VCaP (cell line): ENCODE measurements around the gene ATG16L2.
"Not testable (repeated sequence)": the region's sequence is repeated elsewhere in the genome, so short reads cannot be mapped to it uniquely, and the experiment has no call there.

Experiments
- H3K27ac ChIP-seq: fragments of 450-650 bp; 2 replicates; pipeline ENCODE4 v1.5.1; 2017
- CTCF ChIP-seq: fragments of 450-650 bp; conservative IDR thresholded peaks from 2 replicates; pipeline ENCODE4 v1.5.1; 2017; ENCODE audit warnings: mild to moderate bottlenecking, moderate library complexity

ATG16L2 gene

GRCh38 chr11:72850832-72851231 lies 36.6 kb downstream of the ATG16L2 start:
- no peak for TF ChIP-seq CTCF

GRCh38 chr11:72851726-72852125 lies 37.5 kb downstream of the ATG16L2 start:
- TF ChIP-seq CTCF = no peak
- no peak overlapping the region for H3K27ac ChIP-seq

More at GRCh38 chr11:72850832-72851231, 36.6 kb downstream of the ATG16L2 start:
- H3K27ac ChIP-seq = no peak overlapping the region

- no peak for TF ChIP-seq CTCF
- no peak overlapping the region for H3K27ac ChIP-seq
Observed at GRCh38 chr11:72856065-72856464, 41.9 kb downstream of the ATG16L2 start.

DNA sequence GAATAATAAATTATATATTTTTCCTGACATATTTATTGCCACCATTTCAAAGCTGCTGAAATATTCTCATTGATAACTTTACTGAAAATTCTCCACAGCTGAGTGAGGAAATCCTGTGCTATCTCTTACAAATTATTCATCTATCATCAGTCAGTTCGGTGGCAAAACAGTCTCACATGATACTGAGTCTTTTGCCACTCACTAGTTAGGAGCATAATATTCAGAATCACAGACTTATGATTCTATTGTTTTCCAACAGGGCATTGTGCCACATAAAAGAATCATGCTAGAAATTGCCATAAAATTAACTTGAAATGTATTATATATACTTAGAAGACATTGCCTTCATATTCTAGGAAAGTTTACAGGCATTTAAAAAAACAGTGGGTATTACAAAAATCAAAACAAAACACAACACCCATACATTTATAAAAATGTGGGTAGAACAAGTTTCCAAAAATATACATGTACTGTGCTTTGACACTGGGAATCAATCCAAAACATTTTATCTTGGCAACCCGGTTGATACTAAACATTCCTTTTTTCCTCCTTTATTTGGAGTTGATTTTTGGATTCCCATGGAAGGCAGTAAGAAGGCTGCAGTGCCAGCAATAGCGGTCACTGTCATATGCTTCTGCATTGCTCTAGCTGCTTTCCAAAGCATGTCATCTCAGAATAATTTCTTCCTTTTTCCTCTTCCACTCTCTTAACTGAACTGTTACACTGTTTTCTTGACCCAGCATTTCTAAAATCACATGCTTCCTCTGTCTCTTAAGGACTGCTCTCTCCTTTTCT lies 42.5 kb downstream of the ATG16L2 start:
- H3K27ac ChIP-seq = no peak overlapping the region
- TF ChIP-seq CTCF = no peak

DNA sequence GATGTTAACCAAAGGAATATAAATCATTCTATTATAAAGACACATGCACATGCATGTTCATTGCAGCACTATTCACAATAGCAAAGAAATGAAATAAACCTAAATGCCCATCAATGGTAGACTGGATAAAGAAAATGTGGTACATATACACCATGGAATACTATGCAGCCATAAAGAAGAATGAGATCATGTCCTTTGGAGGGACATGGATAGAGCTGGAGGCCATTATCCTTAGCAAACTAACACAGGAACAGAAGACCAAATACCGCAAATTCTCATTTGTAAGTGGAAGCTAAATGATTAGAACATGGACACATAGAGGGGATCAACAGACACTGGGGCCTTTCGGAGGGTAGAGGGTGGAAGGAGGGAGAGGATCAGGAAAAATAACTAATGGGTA lies 44.1 kb downstream of the ATG16L2 start:
- H3K27ac ChIP-seq = not testable (repeated sequence)

- TF ChIP-seq CTCF = no peak
- H3K27ac ChIP-seq = no peak overlapping the region
Observed at GRCh38 chr11:72859126-72859525, 44.9 kb downstream of the ATG16L2 start.

GRCh38 chr11:72860010-72860409 lies 45.8 kb downstream of the ATG16L2 start:
- TF ChIP-seq CTCF = no peak
- no peak overlapping the region for H3K27ac ChIP-seq

DNA sequence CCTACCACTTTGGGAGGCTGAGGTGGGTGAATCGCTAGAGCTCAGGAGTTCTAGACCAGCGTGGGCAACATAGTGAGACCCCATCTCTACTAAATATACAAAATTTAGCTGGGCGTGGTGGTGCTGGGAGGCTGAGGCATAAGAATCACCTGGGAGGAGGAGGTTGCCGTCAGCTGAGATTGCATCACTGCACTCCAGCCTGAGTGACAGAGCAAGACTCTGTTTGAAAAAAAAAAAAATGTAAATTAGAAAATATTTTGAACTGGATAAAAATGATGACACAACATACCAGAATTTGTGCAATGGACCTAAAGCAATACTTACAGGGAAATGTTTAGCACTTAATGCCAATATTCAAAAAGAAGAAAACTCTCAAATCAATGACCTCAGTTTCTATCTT lies 46.4 kb downstream of the ATG16L2 start:
- no peak for TF ChIP-seq CTCF
- H3K27ac ChIP-seq = no peak overlapping the region
